ENCODE data around the gene DDX23.

The DDX23 gene

GRCh38 chr12:48803675-48804074, 48.3 kb downstream of the DDX23 start:
- Histone ChIP-seq H3K9me3 (ENCODE audit: control insufficient read depth, insufficient read depth, low read length) (no peaks in the 10 kb centered on the region), H3F3A (ENCODE audit: control insufficient read depth, insufficient read depth) (no peaks in the 10 kb centered on the region), H3K27ac (ENCODE audit: low read depth, low read length) (no peak overlapping the region), H3K27me3 (ENCODE audit: control insufficient read depth, low read length) (no peaks in the 10 kb centered on the region), H3K79me2 (ENCODE audit: control insufficient read depth, low read length) (no peaks in the 10 kb centered on the region), H3K9me2 (replicated peaks; ENCODE audit: control insufficient read depth, low read length) (no peaks in the 10 kb centered on the region), H3K36me3 (ENCODE audit: control insufficient read depth, low read length) (no peaks in the 10 kb centered on the region), H4K20me1 (ENCODE audit: control insufficient read depth, insufficient read depth, low read depth, low read length) (no peaks in the 10 kb centered on the region), H3K4me3 (ENCODE audit: low read length) (no peak overlapping the region), H3K4me1 (ENCODE audit: control insufficient read depth, low read length) (no peaks in the 10 kb centered on the region), H3K4me2 (ENCODE audit: low read length) (no peak overlapping the region)
- TF ChIP-seq EZH2phosphoT487 (IDR thresholded peaks at IDR 0.05; ENCODE audit: borderline replicate concordance, low read length) (no peak), CTCF (IDR thresholded peaks at IDR 0.05; ENCODE audit: low read depth, low read length, poor library complexity, severe bottlenecking) (no peak)

DNA sequence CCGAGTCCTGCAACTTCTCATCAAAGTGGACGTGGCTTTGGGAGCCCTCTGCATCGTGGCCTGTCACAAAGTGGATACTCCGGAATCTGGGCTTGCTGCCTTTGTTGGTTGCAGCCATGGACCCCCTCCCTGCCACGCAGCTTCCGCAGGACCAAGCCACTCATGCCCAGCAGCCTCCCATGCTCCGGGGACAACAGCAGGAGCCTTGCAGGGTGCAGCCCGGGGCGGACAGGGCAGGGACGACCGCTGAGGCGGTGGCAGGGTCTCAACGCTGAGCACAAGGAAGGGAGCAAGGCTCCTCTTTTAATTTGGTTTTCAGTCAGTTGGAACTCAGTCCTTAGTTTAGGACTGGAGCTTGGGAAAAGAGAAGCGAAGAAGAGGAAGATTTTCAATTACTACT, 51.0 kb downstream of the DDX23 start:
- no peaks in the 10 kb centered on the region for H3K4me1 ChIP-seq (ENCODE audit: control insufficient read depth, low read length)
- no peak overlapping the region for H3K27ac ChIP-seq (ENCODE audit: low read depth, low read length)
- no peaks in the 10 kb centered on the region for H3K79me2 ChIP-seq (ENCODE audit: control insufficient read depth, low read length)
- H3K4me2 ChIP-seq (ENCODE audit: low read length): no peak overlapping the region
- no peaks in the 10 kb centered on the region for H3K27me3 ChIP-seq (ENCODE audit: control insufficient read depth, low read length)
- H3K9me2 ChIP-seq (replicated peaks; ENCODE audit: control insufficient read depth, low read length): no peaks in the 10 kb centered on the region
- H3F3A ChIP-seq (ENCODE audit: control insufficient read depth, insufficient read depth): no peaks in the 10 kb centered on the region
- no peaks in the 10 kb centered on the region for H4K20me1 ChIP-seq (ENCODE audit: control insufficient read depth, insufficient read depth, low read depth, low read length)
- no peak overlapping the region for H3K4me3 ChIP-seq (ENCODE audit: low read length)
- H3K36me3 ChIP-seq (ENCODE audit: control insufficient read depth, low read length): no peaks in the 10 kb centered on the region
- no peak for TF ChIP-seq CTCF (IDR thresholded peaks at IDR 0.05; ENCODE audit: low read depth, low read length, poor library complexity, severe bottlenecking)
- no peak for TF ChIP-seq EZH2phosphoT487 (IDR thresholded peaks at IDR 0.05; ENCODE audit: borderline replicate concordance, low read length)
- H3K9me3 ChIP-seq (ENCODE audit: control insufficient read depth, insufficient read depth, low read length): no peaks in the 10 kb centered on the region

DNA sequence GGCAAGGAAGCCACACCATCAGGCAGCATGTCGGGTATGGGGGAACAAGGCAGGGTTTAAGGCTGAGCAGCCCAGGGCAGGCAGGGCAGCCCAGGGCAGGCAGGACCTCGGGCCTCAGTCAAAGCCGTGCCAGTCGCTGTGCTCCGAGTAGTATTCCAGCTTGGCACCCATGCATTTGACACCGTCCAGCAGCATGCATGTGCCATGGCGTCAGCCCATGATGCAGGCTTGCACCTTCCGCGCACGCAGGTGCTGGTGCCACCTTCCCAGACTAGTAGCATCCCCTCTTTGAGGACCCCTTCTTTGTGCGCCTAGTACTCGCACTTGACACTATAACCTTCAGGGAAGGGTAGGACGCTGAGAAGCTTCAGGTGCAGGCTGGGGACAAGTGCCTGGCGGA, 51.5 kb downstream of the DDX23 start:
- H3K27ac ChIP-seq (ENCODE audit: low read depth, low read length): no peak overlapping the region
- H3K9me2 ChIP-seq (replicated peaks; ENCODE audit: control insufficient read depth, low read length): no peaks in the 10 kb centered on the region
- no peaks in the 10 kb centered on the region for H3F3A ChIP-seq (ENCODE audit: control insufficient read depth, insufficient read depth)
- no peak overlapping the region for H3K4me3 ChIP-seq (ENCODE audit: low read length)
- no peaks in the 10 kb centered on the region for H3K79me2 ChIP-seq (ENCODE audit: control insufficient read depth, low read length)
- H3K9me3 ChIP-seq (ENCODE audit: control insufficient read depth, insufficient read depth, low read length): no peaks in the 10 kb centered on the region
- H4K20me1 ChIP-seq (ENCODE audit: control insufficient read depth, insufficient read depth, low read depth, low read length): no peaks in the 10 kb centered on the region
- TF ChIP-seq EZH2phosphoT487 (IDR thresholded peaks at IDR 0.05; ENCODE audit: borderline replicate concordance, low read length): no peak
- no peak for TF ChIP-seq CTCF (IDR thresholded peaks at IDR 0.05; ENCODE audit: low read depth, low read length, poor library complexity, severe bottlenecking)
- H3K27me3 ChIP-seq (ENCODE audit: control insufficient read depth, low read length): no peaks in the 10 kb centered on the region
- no peaks in the 10 kb centered on the region for H3K36me3 ChIP-seq (ENCODE audit: control insufficient read depth, low read length)
- H3K4me1 ChIP-seq (ENCODE audit: control insufficient read depth, low read length): no peaks in the 10 kb centered on the region
- H3K4me2 ChIP-seq (ENCODE audit: low read length): no peak overlapping the region

DNA sequence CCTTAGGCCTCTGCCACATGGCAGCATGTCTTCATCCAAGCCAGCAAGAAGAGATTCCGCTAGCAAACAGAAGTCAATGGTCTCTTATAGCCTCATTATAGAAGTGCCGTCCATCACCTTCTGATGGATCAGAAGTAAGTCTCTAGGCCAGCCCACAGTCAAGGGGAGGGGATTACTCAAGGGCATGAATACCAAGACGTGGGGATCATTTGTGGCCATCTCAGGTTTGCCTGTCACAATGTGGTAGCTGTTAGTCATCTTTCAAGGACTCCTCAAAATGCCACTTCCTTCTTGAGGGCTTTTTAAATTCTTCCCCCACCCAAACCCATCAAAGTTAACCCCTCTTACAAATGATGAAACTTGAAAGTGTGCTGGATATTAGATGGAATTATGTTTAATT, 55.0 kb downstream of the DDX23 start:
- Histone ChIP-seq H3K79me2 (ENCODE audit: control insufficient read depth, low read length) (no peaks in the 10 kb centered on the region), H3K4me1 (ENCODE audit: control insufficient read depth, low read length) (no peaks in the 10 kb centered on the region), H3K9me3 (ENCODE audit: control insufficient read depth, insufficient read depth, low read length) (no peaks in the 10 kb centered on the region), H3F3A (ENCODE audit: control insufficient read depth, insufficient read depth) (no peaks in the 10 kb centered on the region), H3K9me2 (replicated peaks; ENCODE audit: control insufficient read depth, low read length) (no peaks in the 10 kb centered on the region), H4K20me1 (ENCODE audit: control insufficient read depth, insufficient read depth, low read depth, low read length) (no peaks in the 10 kb centered on the region), H3K27me3 (ENCODE audit: control insufficient read depth, low read length) (peaks cover 5% of the 10 kb centered on the region), H3K4me3 (ENCODE audit: low read length) (no peak overlapping the region), H3K27ac (ENCODE audit: low read depth, low read length) (no peak overlapping the region), H3K36me3 (ENCODE audit: control insufficient read depth, low read length) (no peaks in the 10 kb centered on the region), H3K4me2 (ENCODE audit: low read length) (no peak overlapping the region)
- TF ChIP-seq CTCF (IDR thresholded peaks at IDR 0.05; ENCODE audit: low read depth, low read length, poor library complexity, severe bottlenecking): no peak
- TF ChIP-seq EZH2phosphoT487 (IDR thresholded peaks at IDR 0.05; ENCODE audit: borderline replicate concordance, low read length): no peak

Data from DOHH2 (cell line).